ENCODE data around the gene PSEN1.
"Not testable (repeated sequence)": the region's sequence is repeated elsewhere in the genome, so short reads cannot be mapped to it uniquely, and the experiment has no call there.

Gene PSEN1

GRCh38 chr14:73168274-73168673 is 32.0 kb downstream of the PSEN1 start:
- TF ChIP-seq CTCF (IDR thresholded peaks at IDR 0.05; ENCODE audit: insufficient read depth, low read length, missing control alignments), result no peak
- CTCF ChIA-PET, result interaction anchor here (1.4 to 3.0 kb wide), 3 partner anchors 127 to 304 kb away, joined by 4 to 9 read pairs (median 8); no protein-coding TSS in a partner anchor
- DNase-seq (ENCODE audit: low read depth, low spot score), result no peak
- H3K4me3 ChIP-seq (ENCODE audit: low read depth, low read length), result no peak overlapping the region
- POLR2A ChIA-PET, result no interaction called here

GRCh38 chr14:73168691-73169090 is 32.4 kb downstream of the PSEN1 start:
- CTCF ChIA-PET, result interaction anchor here (1.4 to 3.0 kb wide), 2 partner anchors 127 to 303 kb away, joined by 4 to 9 read pairs; no protein-coding TSS in a partner anchor
- POLR2A ChIA-PET, result interaction anchor here (0.6 kb wide), 1 partner anchor 61 kb away, joined by 4 read pairs; no protein-coding TSS in a partner anchor
- no peak for TF ChIP-seq CTCF (IDR thresholded peaks at IDR 0.05; ENCODE audit: insufficient read depth, low read length, missing control alignments)
- H3K4me3 ChIP-seq (ENCODE audit: low read depth, low read length), result no peak overlapping the region
- no peak for DNase-seq (ENCODE audit: low read depth, low spot score)

GRCh38 chr14:73169855-73170254 is 33.5 kb downstream of the PSEN1 start:
- CTCF ChIA-PET, result interaction anchor here (1.7 kb wide), 1 partner anchor 302 kb away, joined by 13 read pairs; no protein-coding TSS in a partner anchor
- H3K4me3 ChIP-seq (ENCODE audit: low read depth, low read length); DNase-seq (ENCODE audit: low read depth, low spot score); POLR2A ChIA-PET: not testable (repeated sequence)

GRCh38 chr14:73170686-73171085 is 34.4 kb downstream of the PSEN1 start:
- no peak overlapping the region for H3K4me3 ChIP-seq (ENCODE audit: low read depth, low read length)
- CTCF ChIA-PET, result interaction anchor here (0.5 to 1.7 kb wide), 4 partner anchors 124 to 400 kb away, joined by 3 to 13 read pairs (median 4); no protein-coding TSS in a partner anchor
- TF ChIP-seq CTCF (IDR thresholded peaks at IDR 0.05; ENCODE audit: insufficient read depth, low read length, missing control alignments), result no peak
- POLR2A ChIA-PET, result no interaction called here
- no peak for DNase-seq (ENCODE audit: low read depth, low spot score)

GRCh38 chr14:73172500-73172899 is 36.2 kb downstream of the PSEN1 start:
- no peak for TF ChIP-seq CTCF (IDR thresholded peaks at IDR 0.05; ENCODE audit: insufficient read depth, low read length, missing control alignments)
- no peak overlapping the region for H3K4me3 ChIP-seq (ENCODE audit: low read depth, low read length)
- CTCF ChIA-PET, result interaction anchor here (0.8 to 5.4 kb wide), 24 partner anchors 11 to 307 kb away, joined by 3 to 133 read pairs (median 5); no protein-coding TSS in a partner anchor
- POLR2A ChIA-PET, result no interaction called here
- no peak for DNase-seq (ENCODE audit: low read depth, low spot score)

GRCh38 chr14:73173092-73173735 is 36.9 kb downstream of the PSEN1 start:
- TF ChIP-seq CTCF (IDR thresholded peaks at IDR 0.05; ENCODE audit: insufficient read depth, low read length, missing control alignments), result peak; percentile 37
- DNase-seq (ENCODE audit: low read depth, low spot score), result peak; percentile 23
- ChIA-PET CTCF (interaction anchor here (0.6 to 5.4 kb wide), 33 partner anchors 9 to 307 kb away, joined by 3 to 133 read pairs (median 5); no protein-coding TSS in a partner anchor), POLR2A (no interaction called here)
- no peak overlapping the region for H3K4me3 ChIP-seq (ENCODE audit: low read depth, low read length)
